ENCODE measurements around the gene DNAI7.

The DNAI7 gene

DNA sequence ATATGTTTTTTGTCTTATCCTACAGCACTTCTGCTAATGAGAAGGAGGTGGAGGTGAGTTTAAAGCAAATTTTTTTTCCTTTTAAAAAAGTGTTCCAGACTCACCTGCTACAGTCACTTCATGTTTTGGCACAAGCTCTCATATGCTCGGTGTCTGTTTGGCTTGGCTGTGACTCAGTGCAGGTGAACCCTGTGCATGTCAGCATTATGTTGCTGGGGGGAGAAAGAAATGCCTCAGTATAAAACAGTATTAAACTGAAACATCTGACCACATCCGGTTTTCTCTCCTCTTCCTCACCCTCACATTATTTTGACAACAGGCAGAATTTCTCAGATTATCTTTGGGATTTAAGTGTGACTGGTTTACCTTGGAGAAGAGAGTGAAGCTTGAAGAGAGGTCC is 105.2 kb downstream of the DNAI7 start:
- no peak for TF ChIP-seq CEBPB (IDR thresholded peaks at IDR 0.05)
- TF ChIP-seq MAX (IDR thresholded peaks at IDR 0.05) = no peak
- TF ChIP-seq NFIC (IDR thresholded peaks at IDR 0.05) = no peak
- no peak for TF ChIP-seq ZBTB7A (IDR thresholded peaks at IDR 0.05; ENCODE audit: low read depth)
- no peak for TF ChIP-seq CREB1 (IDR thresholded peaks at IDR 0.05; ENCODE audit: low read depth)
- no peak for TF ChIP-seq RAD21 (IDR thresholded peaks at IDR 0.05; ENCODE audit: low read depth)
- no peak for TF ChIP-seq YY1 (IDR thresholded peaks at IDR 0.05; ENCODE audit: low read depth)

GRCh38 chr12:25087596-25087995 is 107.4 kb downstream of the DNAI7 start:
- TF ChIP-seq EP300 (IDR thresholded peaks at IDR 0.05; ENCODE audit: borderline replicate concordance) (no peak), TEAD4 (IDR thresholded peaks at IDR 0.05) (no peak), MAX (IDR thresholded peaks at IDR 0.05) (no peak), YY1 (IDR thresholded peaks at IDR 0.05; ENCODE audit: low read depth) (no peak), TCF12 (IDR thresholded peaks at IDR 0.05; ENCODE audit: low read depth) (no peak), CREB1 (IDR thresholded peaks at IDR 0.05; ENCODE audit: low read depth) (no peak)
- TF ChIP-seq, protein P1, sequence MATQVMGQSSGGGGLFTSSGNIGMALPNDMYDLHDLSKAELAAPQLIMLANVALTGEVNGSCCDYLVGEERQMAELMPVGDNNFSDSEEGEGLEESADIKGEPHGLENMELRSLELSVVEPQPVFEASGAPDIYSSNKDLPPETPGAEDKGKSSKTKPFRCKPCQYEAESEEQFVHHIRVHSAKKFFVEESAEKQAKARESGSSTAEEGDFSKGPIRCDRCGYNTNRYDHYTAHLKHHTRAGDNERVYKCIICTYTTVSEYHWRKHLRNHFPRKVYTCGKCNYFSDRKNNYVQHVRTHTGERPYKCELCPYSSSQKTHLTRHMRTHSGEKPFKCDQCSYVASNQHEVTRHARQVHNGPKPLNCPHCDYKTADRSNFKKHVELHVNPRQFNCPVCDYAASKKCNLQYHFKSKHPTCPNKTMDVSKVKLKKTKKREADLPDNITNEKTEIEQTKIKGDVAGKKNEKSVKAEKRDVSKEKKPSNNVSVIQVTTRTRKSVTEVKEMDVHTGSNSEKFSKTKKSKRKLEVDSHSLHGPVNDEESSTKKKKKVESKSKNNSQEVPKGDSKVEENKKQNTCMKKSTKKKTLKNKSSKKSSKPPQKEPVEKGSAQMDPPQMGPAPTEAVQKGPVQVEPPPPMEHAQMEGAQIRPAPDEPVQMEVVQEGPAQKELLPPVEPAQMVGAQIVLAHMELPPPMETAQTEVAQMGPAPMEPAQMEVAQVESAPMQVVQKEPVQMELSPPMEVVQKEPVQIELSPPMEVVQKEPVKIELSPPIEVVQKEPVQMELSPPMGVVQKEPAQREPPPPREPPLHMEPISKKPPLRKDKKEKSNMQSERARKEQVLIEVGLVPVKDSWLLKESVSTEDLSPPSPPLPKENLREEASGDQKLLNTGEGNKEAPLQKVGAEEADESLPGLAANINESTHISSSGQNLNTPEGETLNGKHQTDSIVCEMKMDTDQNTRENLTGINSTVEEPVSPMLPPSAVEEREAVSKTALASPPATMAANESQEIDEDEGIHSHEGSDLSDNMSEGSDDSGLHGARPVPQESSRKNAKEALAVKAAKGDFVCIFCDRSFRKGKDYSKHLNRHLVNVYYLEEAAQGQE (IDR thresholded peaks at IDR 0.05; ENCODE audit: low read depth) = no peak

DNA sequence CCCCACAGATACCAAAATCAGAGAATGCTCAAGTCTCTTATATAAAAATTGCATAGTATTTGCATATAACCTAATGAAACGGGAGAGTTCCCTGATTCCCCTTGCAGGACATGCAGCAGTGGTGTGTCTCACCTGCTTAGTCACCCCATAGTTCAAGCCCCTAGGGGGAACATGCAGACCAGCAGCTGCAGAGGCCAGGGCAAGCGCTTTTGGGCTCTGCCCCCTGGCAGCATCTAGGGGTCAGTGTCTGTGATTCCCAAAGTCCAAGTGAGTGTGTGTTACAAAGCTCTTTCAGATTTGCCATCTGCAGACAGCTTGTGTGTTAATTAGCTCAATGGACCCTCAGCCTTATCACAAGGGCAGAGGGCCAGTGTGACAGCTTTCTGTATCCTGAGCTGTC is 110.1 kb downstream of the DNAI7 start:
- no peak for TF ChIP-seq FOXM1 (IDR thresholded peaks at IDR 0.05; ENCODE audit: borderline replicate concordance, low read depth)
- TF ChIP-seq ZBTB7A (IDR thresholded peaks at IDR 0.05; ENCODE audit: low read depth) = no peak
- no peak for TF ChIP-seq YY1 (IDR thresholded peaks at IDR 0.05; ENCODE audit: low read depth)
- no peak for TF ChIP-seq CEBPB (IDR thresholded peaks at IDR 0.05)
- TF ChIP-seq EGR1 (IDR thresholded peaks at IDR 0.05) = no peak
- TF ChIP-seq, protein P1 (IDR thresholded peaks at IDR 0.05; ENCODE audit: low read depth) = no peak
- no peak for TF ChIP-seq EP300 (IDR thresholded peaks at IDR 0.05; ENCODE audit: borderline replicate concordance)
- TF ChIP-seq, protein P2, sequence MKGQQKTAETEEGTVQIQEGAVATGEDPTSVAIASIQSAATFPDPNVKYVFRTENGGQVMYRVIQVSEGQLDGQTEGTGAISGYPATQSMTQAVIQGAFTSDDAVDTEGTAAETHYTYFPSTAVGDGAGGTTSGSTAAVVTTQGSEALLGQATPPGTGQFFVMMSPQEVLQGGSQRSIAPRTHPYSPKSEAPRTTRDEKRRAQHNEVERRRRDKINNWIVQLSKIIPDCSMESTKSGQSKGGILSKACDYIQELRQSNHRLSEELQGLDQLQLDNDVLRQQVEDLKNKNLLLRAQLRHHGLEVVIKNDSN (IDR thresholded peaks at IDR 0.05) = no peak
- TF ChIP-seq CREB1 (IDR thresholded peaks at IDR 0.05; ENCODE audit: low read depth) = no peak
- TF ChIP-seq TCF12 (IDR thresholded peaks at IDR 0.05; ENCODE audit: low read depth) = no peak
- TF ChIP-seq TEAD4 (IDR thresholded peaks at IDR 0.05) = no peak
- TF ChIP-seq TAF1 (IDR thresholded peaks at IDR 0.05; ENCODE audit: low read depth) = no peak
- no peak for TF ChIP-seq MAX (IDR thresholded peaks at IDR 0.05)
- no peak for TF ChIP-seq RAD21 (IDR thresholded peaks at IDR 0.05; ENCODE audit: low read depth)
- TF ChIP-seq NFIC (IDR thresholded peaks at IDR 0.05) = no peak

DNA sequence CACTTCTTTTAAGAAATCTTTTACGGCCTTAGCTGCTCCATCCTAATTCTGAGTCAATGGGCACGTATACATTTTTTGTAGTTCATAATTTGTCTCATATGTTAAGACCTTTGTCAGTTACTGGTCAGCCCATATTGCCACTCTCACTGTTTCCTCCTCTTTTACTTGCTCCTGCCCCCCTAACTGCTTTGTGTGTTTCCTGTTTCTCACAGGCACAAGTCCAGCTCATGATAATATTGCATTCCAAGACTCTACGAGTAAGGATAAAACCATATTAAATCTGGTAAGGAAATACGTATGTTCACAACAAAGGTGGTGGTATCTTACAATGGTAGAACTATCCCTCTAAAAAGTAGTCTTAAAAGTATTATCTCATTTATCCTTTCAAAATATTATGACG is 111.7 kb downstream of the DNAI7 start:
- TF ChIP-seq ZBTB7A (IDR thresholded peaks at IDR 0.05; ENCODE audit: low read depth) (no peak), EP300 (IDR thresholded peaks at IDR 0.05; ENCODE audit: borderline replicate concordance) (no peak), RAD21 (IDR thresholded peaks at IDR 0.05; ENCODE audit: low read depth) (no peak), CEBPB (IDR thresholded peaks at IDR 0.05) (no peak), CREB1 (IDR thresholded peaks at IDR 0.05; ENCODE audit: low read depth) (no peak), MAX (IDR thresholded peaks at IDR 0.05) (no peak), FOXM1 (IDR thresholded peaks at IDR 0.05; ENCODE audit: borderline replicate concordance, low read depth) (no peak), TCF12 (IDR thresholded peaks at IDR 0.05; ENCODE audit: low read depth) (no peak), TEAD4 (IDR thresholded peaks at IDR 0.05) (no peak)
- TF ChIP-seq, protein P1 (IDR thresholded peaks at IDR 0.05; ENCODE audit: low read depth) = no peak

DNA sequence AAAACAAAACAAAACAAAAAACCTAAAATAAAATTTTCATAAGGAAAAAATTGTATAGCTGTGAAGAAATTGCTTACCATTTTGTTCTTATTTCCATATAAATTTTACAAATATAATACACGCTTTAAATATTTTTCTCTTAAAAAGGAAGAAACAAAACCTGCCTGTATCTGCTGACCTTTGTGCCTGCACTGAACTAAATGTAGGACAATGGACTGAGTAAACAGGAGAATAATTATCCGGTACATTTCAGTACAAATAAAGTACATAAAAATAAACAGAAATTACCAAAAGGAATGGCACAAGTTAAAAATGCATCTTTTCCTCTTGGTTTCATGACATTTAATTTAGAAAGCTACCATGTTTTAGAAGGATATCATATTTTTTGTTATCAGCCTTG is 112.3 kb downstream of the DNAI7 start:
- no peak for TF ChIP-seq EP300 (IDR thresholded peaks at IDR 0.05; ENCODE audit: borderline replicate concordance)

All from Ishikawa (cell line).